ENCODE data around the gene AIG1.

The AIG1 gene

DNA sequence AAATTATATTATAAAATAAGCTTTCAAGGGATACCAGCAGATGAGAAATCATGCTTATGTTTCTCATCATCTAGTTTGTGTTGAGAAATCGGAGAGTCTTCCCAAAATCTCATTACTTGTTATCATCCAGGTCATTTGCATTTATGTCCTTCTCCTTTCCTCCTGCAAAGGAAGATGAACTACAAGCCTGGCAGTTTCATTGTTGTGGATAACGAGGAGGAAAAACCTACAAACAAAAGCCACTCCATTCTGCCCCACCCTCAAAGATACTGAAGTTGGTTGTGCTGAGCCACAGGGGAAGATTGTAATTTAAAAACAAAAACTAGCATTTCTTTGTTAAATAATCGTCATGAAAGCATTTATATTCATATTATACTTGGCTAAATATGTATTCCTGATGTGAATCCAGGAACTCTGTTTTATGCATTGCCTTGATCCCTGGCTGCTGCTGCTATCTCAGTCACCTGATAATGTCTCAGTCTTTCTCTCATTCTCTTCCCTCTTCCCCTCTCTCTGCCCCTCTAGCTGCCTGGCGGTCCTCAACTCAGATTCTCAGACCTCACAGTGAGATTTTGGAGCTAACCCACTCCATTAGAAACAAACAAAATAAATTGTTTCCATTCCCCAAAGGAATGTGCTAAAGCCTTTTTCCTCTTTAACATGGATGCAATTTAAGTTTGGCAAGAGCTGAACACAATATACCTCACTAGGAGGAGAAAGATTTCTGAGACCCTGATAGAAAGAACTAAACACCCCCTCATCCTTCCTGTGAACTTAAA, 204.5 kb downstream of the AIG1 start:
- Histone ChIP-seq H3K27me3 (ENCODE audit: insufficient read depth, poor library complexity, severe bottlenecking) (no peaks in the 10 kb centered on the region), H3K9me3 (ENCODE audit: severe bottlenecking) (no peaks in the 10 kb centered on the region), H3K4me1 (ENCODE audit: insufficient read depth, poor library complexity, severe bottlenecking) (no peaks in the 10 kb centered on the region), H3K27ac (ENCODE audit: poor library complexity, severe bottlenecking) (no peak overlapping the region), H3K36me3 (ENCODE audit: low read depth) (no peaks in the 10 kb centered on the region; the same call in 1 of the 2 replicates), H3K4me3 (ENCODE audit: severe bottlenecking) (no peak overlapping the region)
- no peak for TF ChIP-seq CTCF (IDR thresholded peaks at IDR 0.05; ENCODE audit: poor library complexity, severe bottlenecking)
- ATAC-seq (ENCODE audit: low read depth): no peak
- no peak for DNase-seq (ENCODE audit: low spot score)

- Histone ChIP-seq H3K27ac (ENCODE audit: poor library complexity, severe bottlenecking) (no peak overlapping the region), H3K27me3 (ENCODE audit: insufficient read depth, poor library complexity, severe bottlenecking) (no peaks in the 10 kb centered on the region), H3K9me3 (ENCODE audit: severe bottlenecking) (no peaks in the 10 kb centered on the region), H3K4me1 (ENCODE audit: insufficient read depth, poor library complexity, severe bottlenecking) (peaks cover 15% of the 10 kb centered on the region), H3K4me3 (ENCODE audit: severe bottlenecking) (no peak overlapping the region), H3K36me3 (ENCODE audit: low read depth) (no peaks in the 10 kb centered on the region)
- ATAC-seq (ENCODE audit: low read depth): no peak
- TF ChIP-seq CTCF (IDR thresholded peaks at IDR 0.05; ENCODE audit: poor library complexity, severe bottlenecking): no peak
- DNase-seq (ENCODE audit: low spot score): no peak
Measured at GRCh38 chr6:143267760-143268159, 207.1 kb downstream of the AIG1 start.

DNA sequence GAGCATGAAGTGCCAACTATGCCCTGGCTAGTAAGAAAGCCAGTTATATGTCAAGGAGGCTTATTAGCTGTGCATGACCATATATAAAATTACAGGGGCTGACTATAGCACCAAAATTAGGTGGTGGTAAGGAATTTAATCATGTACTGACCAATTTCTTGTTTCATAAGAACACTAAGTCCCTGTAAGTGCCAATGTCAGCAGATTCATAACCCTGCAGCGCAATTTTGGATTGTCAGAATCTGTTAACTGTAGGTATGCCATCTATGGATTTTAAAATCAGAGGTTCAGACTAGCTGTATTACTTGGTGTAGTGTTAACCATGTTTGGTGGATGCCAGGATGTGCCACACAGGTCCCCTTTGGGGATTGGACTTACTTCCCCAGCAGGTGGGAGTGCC, 207.8 kb downstream of the AIG1 start:
- Histone ChIP-seq H3K27me3 (ENCODE audit: insufficient read depth, poor library complexity, severe bottlenecking) (no peaks in the 10 kb centered on the region), H3K27ac (ENCODE audit: poor library complexity, severe bottlenecking) (no peak overlapping the region), H3K9me3 (ENCODE audit: severe bottlenecking) (no peaks in the 10 kb centered on the region), H3K4me3 (ENCODE audit: severe bottlenecking) (no peak overlapping the region), H3K36me3 (ENCODE audit: low read depth) (no peaks in the 10 kb centered on the region), H3K4me1 (ENCODE audit: insufficient read depth, poor library complexity, severe bottlenecking) (peaks cover 15% of the 10 kb centered on the region)
- ATAC-seq (ENCODE audit: low read depth): no peak
- TF ChIP-seq CTCF (IDR thresholded peaks at IDR 0.05; ENCODE audit: poor library complexity, severe bottlenecking): no peak
- DNase-seq (ENCODE audit: low spot score): no peak

- Histone ChIP-seq H3K27ac (ENCODE audit: poor library complexity, severe bottlenecking) (no peak overlapping the region), H3K4me3 (ENCODE audit: severe bottlenecking) (no peak overlapping the region), H3K4me1 (ENCODE audit: insufficient read depth, poor library complexity, severe bottlenecking) (peaks cover 15% of the 10 kb centered on the region), H3K9me3 (ENCODE audit: severe bottlenecking) (no peaks in the 10 kb centered on the region), H3K27me3 (ENCODE audit: insufficient read depth, poor library complexity, severe bottlenecking) (no peaks in the 10 kb centered on the region), H3K36me3 (ENCODE audit: low read depth) (no peaks in the 10 kb centered on the region)
- ATAC-seq (ENCODE audit: low read depth) (no peak), DNase-seq (ENCODE audit: low spot score) (no peak)
- TF ChIP-seq CTCF (IDR thresholded peaks at IDR 0.05; ENCODE audit: poor library complexity, severe bottlenecking): no peak
Measured at GRCh38 chr6:143270026-143270425, 209.3 kb downstream of the AIG1 start.

- ATAC-seq (ENCODE audit: low read depth): peak; percentile 88
Measured at GRCh38 chr6:143271024-143271423, 210.3 kb downstream of the AIG1 start.

More at GRCh38 chr6:143271024-143271423, 210.3 kb downstream of the AIG1 start:
- H3K36me3 ChIP-seq (ENCODE audit: low read depth): no peaks in the 10 kb centered on the region
- no peaks in the 10 kb centered on the region for H3K27me3 ChIP-seq (ENCODE audit: insufficient read depth, poor library complexity, severe bottlenecking)
- H3K27ac ChIP-seq (ENCODE audit: poor library complexity, severe bottlenecking): no peak overlapping the region
- no peak for TF ChIP-seq CTCF (IDR thresholded peaks at IDR 0.05; ENCODE audit: poor library complexity, severe bottlenecking)
- H3K4me1 ChIP-seq (ENCODE audit: insufficient read depth, poor library complexity, severe bottlenecking): peaks cover 15% of the 10 kb centered on the region
- no peak for DNase-seq (ENCODE audit: low spot score)
- H3K9me3 ChIP-seq (ENCODE audit: severe bottlenecking): no peaks in the 10 kb centered on the region
- no peak overlapping the region for H3K4me3 ChIP-seq (ENCODE audit: severe bottlenecking)

All from RWPE2 (cell line).